ENCODE results near the gene CDC42EP5. TPM values are rescaled to one million over a fixed set of nuclear protein-coding genes. Genes with fewer than 3 reads are reported as not detected.

Gene CDC42EP5
- total RNA-seq, 2 donors from 2014 or later: not detected

DNA sequence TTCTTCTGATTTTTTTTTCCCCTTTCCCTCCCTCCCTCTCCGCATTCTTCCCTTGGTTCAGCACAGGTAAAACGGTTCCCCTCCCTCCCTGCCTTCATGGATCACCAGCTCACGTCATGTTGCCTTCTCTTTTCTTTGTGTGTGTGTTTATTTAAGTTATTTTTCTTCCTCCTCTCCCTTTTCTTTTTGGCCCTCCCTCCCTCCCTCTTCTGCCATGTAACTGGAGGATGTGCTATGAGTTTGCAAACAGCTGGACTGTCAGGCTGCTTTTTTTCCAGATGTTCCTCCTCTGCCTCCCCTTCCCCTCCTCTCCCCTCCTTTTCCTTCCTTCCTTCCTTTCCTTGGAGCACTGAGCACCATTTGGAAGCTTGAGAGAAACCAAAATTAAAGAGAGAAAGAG, 11.5 kb downstream of the CDC42EP5 start:
- no peaks in the 10 kb centered on the region for H3K9me3 Mint-ChIP-seq
- peaks cover 23% of the 10 kb centered on the region for H3K4me1 Mint-ChIP-seq
- peaks cover 64% of the 10 kb centered on the region for H3K36me3 Mint-ChIP-seq (ENCODE audit: low read depth)
- no peaks in the 10 kb centered on the region for H3K27me3 Mint-ChIP-seq
- peak overlapping the region; percentile 63 for H3K27ac Mint-ChIP-seq
- no peak for ATAC-seq (replicated peaks)
- peak overlapping the region; percentile 89 for H3K4me3 Mint-ChIP-seq

GRCh38 chr19:54461210-54461609, 11.9 kb downstream of the CDC42EP5 start:
- no peaks in the 10 kb centered on the region for H3K27me3 Mint-ChIP-seq
- H3K9me3 Mint-ChIP-seq: no peaks in the 10 kb centered on the region
- peaks cover 23% of the 10 kb centered on the region for H3K4me1 Mint-ChIP-seq
- H3K4me3 Mint-ChIP-seq: peak overlapping the region; percentile 89
- H3K36me3 Mint-ChIP-seq (ENCODE audit: low read depth): peaks cover 68% of the 10 kb centered on the region
- peak overlapping the region; percentile 63 for H3K27ac Mint-ChIP-seq
- ATAC-seq (replicated peaks): no peak

- H3K9me3 Mint-ChIP-seq: no peaks in the 10 kb centered on the region
- peaks cover 76% of the 10 kb centered on the region for H3K36me3 Mint-ChIP-seq (ENCODE audit: low read depth)
- H3K27ac Mint-ChIP-seq: no peak overlapping the region
- no peak for ATAC-seq (replicated peaks)
- peaks cover 23% of the 10 kb centered on the region for H3K4me1 Mint-ChIP-seq
- no peaks in the 10 kb centered on the region for H3K27me3 Mint-ChIP-seq
- H3K4me3 Mint-ChIP-seq: no peak overlapping the region
Observed at GRCh38 chr19:54460230-54461005, 12.7 kb downstream of the CDC42EP5 start.

- peak overlapping the region; percentile 25 for H3K4me3 Mint-ChIP-seq
- H3K27ac Mint-ChIP-seq: peak overlapping the region; percentile 68
Observed at GRCh38 chr19:54459282-54460229, 13.5 kb downstream of the CDC42EP5 start.

GRCh38 chr19:54458648-54459281, 14.3 kb downstream of the CDC42EP5 start:
- Mint-ChIP-seq H3K4me3 (no peak overlapping the region), H3K9me3 (no peaks in the 10 kb centered on the region), H3K36me3 (ENCODE audit: low read depth) (peaks cover 84% of the 10 kb centered on the region), H3K27me3 (no peaks in the 10 kb centered on the region), H3K4me1 (peaks cover 23% of the 10 kb centered on the region), H3K27ac (peak overlapping the region; percentile 68)
- ATAC-seq (replicated peaks): no peak

More at GRCh38 chr19:54459282-54460229, 13.5 kb downstream of the CDC42EP5 start:
- H3K9me3 Mint-ChIP-seq: no peaks in the 10 kb centered on the region
- H3K27me3 Mint-ChIP-seq: no peaks in the 10 kb centered on the region
- peaks cover 23% of the 10 kb centered on the region for H3K4me1 Mint-ChIP-seq
- peaks cover 84% of the 10 kb centered on the region for H3K36me3 Mint-ChIP-seq (ENCODE audit: low read depth)
- no peak for ATAC-seq (replicated peaks)

GRCh38 chr19:54457773-54458647, 15.1 kb downstream of the CDC42EP5 start:
- Mint-ChIP-seq H3K36me3 (ENCODE audit: low read depth) (peaks cover 87% of the 10 kb centered on the region), H3K9me3 (no peaks in the 10 kb centered on the region), H3K4me1 (peaks cover 27% of the 10 kb centered on the region)

DNA sequence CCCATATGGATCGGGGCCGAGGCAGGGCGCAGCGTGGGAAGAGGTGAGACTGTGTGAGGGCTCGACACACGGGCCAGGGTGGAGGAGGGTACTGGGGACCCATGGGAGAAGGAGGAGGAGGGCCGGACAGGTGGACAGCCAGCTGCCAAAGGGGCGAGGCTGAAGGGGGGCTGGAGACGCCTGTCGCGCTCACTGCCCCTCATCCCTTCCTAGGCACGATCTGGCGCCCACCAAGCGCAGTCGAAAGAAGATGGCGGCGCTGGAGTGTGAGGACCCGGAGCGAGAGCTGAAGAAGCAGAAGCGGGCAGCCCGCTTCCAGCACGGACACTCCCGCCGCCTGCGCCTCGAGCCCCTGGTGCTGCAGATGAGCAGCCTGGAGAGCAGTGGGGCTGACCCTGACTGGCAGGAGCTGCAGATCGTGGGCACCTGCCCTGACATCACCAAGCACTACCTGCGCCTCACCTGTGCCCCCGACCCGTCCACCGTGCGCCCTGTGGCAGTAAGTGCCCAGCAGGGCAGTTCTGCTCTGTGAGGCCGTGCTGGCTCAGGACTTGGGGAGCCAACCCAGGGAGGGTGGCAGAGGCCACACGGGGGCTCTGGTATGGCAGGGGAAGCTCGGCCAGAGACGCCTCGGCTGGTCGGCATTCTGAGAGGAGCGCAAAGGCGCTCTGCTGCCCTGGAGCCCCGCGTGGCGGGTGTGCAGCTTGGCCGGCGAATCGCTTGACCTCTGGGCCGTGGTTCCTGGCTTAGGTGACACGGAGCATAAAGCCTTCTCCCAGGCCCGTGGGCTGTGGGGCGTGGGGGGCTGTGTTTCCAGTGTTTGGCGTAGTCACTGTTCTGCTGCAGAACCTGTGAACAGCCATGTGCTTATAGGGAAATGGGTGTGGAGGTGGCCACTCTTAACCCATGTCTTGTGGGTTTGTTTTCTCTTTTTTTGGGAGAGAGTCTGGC, 16.4 kb downstream of the CDC42EP5 start:
- Mint-ChIP-seq H3K4me1 (peaks cover 26% of the 10 kb centered on the region), H3K4me3 (no peak overlapping the region), H3K27ac (no peak overlapping the region), H3K36me3 (ENCODE audit: low read depth) (peaks cover 93% of the 10 kb centered on the region), H3K27me3 (no peaks in the 10 kb centered on the region), H3K9me3 (no peaks in the 10 kb centered on the region)
- ATAC-seq (replicated peaks): no peak

More at GRCh38 chr19:54457773-54458647, 15.1 kb downstream of the CDC42EP5 start:
- H3K4me3 Mint-ChIP-seq: no peak overlapping the region
- ATAC-seq (replicated peaks): no peak
- H3K27me3 Mint-ChIP-seq: no peaks in the 10 kb centered on the region
- peak overlapping the region; percentile 68 for H3K27ac Mint-ChIP-seq

DNA sequence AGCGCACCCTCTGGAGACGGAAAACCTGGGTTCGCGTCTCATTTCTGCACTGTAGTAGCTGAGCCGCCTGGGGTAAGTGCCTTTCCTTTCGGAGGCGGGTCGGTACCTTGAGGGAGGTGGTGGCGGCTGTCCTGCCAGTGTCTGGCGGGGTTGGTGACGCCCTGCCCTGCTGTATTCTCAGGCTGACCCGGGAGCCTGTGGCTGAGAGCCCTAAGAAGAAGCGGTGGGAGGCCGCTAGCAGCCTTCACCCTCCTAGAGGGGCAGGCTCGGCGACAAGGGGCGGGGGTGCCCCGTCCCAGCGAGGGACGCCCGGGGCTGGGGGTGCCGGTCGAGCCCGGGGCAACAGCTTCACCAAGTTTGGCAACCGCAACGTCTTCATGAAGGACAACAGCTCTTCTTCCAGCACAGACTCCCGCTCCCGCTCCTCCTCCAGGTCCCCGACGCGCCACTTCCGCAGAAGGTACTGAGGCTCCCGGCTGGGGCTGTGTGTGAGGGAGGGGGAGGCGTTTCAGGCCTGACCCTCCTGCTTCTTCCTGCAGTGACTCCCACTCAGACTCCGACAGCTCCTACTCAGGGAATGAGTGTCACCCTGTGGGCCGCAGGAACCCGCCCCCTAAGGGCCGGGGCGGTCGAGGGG, 17.2 kb downstream of the CDC42EP5 start:
- H3K4me3 Mint-ChIP-seq: no peak overlapping the region
- H3K9me3 Mint-ChIP-seq: no peaks in the 10 kb centered on the region
- H3K27ac Mint-ChIP-seq: no peak overlapping the region
- ATAC-seq (replicated peaks): no peak
- no peaks in the 10 kb centered on the region for H3K27me3 Mint-ChIP-seq
- H3K36me3 Mint-ChIP-seq (ENCODE audit: low read depth): peaks cover 93% of the 10 kb centered on the region
- H3K4me1 Mint-ChIP-seq: peaks cover 27% of the 10 kb centered on the region

GRCh38 chr19:54454781-54455675, 18.1 kb downstream of the CDC42EP5 start:
- H3K27me3 Mint-ChIP-seq: no peaks in the 10 kb centered on the region
- peaks cover 97% of the 10 kb centered on the region for H3K36me3 Mint-ChIP-seq (ENCODE audit: low read depth)
- ATAC-seq (replicated peaks): no peak
- H3K27ac Mint-ChIP-seq: no peak overlapping the region
- H3K9me3 Mint-ChIP-seq: no peaks in the 10 kb centered on the region
- peaks cover 34% of the 10 kb centered on the region for H3K4me1 Mint-ChIP-seq
- no peak overlapping the region for H3K4me3 Mint-ChIP-seq

DNA sequence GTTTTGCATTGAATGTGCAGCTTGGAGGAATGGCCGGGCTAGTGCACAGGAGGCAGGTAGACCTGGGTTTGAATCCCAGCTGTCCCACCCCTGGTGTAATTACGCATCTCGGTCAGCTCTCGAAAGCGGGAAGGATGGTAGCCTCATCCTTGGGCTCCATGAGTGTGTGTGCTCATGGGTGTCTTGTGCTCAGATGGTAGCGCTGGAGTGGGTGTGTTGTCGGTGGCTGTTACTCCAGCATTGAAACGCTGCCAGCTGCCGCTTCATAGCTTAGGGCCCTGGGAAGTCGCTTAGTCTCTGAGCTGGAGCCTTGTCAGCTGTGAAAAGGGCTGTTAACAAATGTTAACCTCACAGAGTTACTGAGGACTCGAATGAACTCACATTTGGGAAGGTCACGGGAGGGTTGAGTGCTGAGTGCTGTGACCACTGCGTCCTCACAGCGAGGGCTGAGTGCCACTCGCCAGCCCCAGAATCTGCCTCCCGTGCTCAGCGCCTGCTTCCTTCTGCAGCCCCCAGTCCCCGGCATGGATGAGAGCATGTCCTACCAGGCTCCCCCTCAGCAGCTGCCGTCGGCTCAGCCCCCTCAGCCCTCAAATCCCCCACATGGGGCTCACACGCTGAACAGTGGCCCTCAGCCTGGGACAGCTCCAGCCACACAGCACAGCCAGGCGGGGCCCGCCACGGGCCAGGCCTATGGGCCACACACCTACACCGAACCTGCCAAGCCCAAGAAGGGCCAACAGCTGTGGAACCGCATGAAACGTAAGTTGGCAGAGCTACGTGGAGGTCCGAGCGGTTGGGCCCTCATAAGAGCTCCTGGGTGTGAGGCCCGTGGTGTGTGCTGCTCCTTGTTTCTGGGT, 18.9 kb downstream of the CDC42EP5 start:
- H3K4me3 Mint-ChIP-seq: no peak overlapping the region
- no peak for ATAC-seq (replicated peaks)
- H3K4me1 Mint-ChIP-seq: peaks cover 29% of the 10 kb centered on the region
- H3K27ac Mint-ChIP-seq: no peak overlapping the region
- H3K27me3 Mint-ChIP-seq: no peaks in the 10 kb centered on the region
- peaks cover 97% of the 10 kb centered on the region for H3K36me3 Mint-ChIP-seq (ENCODE audit: low read depth)
- H3K9me3 Mint-ChIP-seq: no peaks in the 10 kb centered on the region

DNA sequence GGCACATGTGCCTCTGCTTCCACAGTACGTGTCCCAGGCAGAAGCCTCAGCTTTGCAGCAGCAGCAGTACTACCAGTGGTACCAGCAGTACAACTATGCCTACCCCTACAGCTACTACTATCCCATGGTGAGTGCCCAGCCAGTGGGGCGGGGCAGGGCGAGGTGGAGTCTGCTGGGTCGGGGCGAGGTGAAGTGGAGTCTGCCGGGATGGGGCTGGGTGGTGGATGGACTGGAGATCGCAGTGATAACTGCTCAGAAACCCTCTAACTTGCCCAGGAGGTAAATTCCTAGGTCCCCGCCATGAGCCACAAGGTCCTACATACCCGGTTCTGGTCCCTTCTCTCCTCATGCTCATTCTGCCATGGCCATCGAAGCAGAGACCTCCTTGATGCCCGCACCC, 20.5 kb downstream of the CDC42EP5 start:
- H3K27ac Mint-ChIP-seq: no peak overlapping the region
- H3K27me3 Mint-ChIP-seq: no peaks in the 10 kb centered on the region
- peaks cover 97% of the 10 kb centered on the region for H3K36me3 Mint-ChIP-seq (ENCODE audit: low read depth)
- H3K4me3 Mint-ChIP-seq: peak overlapping the region; percentile 5
- H3K9me3 Mint-ChIP-seq: no peaks in the 10 kb centered on the region
- ATAC-seq (replicated peaks): no peak
- peaks cover 26% of the 10 kb centered on the region for H3K4me1 Mint-ChIP-seq

Data from activated T-helper 17 cell treated with anti-CD3 and anti-CD28 coated beads, Interleukin-2, amount 50 U/mL, for 72 hours (primary cell).